ENCODE measurements around the gene TCF19. TPM values are rescaled to one million over a fixed set of nuclear protein-coding genes. Genes with fewer than 3 reads are reported as not detected.

TCF19 gene
- polyA plus RNA-seq, 12 donors: 8.7 to 16.3 (median 11.0) TPM; not detected in 1

DNA sequence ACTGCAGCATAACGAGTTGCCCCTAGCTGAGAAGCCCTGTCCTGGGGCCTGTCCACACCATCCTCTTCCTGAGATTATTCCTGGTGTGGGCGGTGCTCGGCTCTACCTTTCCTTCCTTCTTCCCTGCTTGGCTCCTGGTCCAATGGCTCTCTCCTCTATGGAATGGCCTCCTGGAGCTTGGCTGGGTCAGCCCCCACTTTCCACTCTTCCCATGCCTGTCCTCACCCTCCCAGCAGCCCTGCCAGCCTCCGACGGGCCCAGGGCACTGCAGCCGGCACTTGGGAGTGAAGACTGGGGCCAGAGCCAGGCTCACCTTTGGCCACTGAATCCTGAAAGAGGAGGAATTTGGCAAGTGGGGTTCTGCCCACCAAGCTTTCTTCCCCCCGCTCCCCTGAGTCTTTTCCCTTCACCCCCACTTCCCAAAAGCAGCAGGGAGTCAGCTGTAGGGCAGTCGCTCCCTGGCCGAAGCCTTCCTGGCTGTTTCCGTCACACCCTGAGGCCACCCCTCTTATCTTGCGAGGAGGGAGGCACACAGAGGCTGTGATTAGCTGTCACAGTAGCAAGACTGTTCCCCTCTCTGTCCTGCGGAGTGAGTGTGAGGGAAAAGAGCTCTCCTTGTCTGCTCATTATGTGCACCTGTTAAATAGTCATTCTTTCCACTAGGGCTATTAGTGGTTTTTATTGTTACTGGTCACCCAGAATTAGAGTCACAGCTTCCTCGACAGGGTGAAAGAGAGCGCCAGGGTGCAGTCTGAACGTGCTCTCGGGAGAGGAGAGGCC, 31.8 kb upstream of the TCF19 start:
- DNase-seq: no peak

GRCh38 chr6:31128093-31128676, 30.2 kb upstream of the TCF19 start:
- DNase-seq: no peak

GRCh38 chr6:31129130-31129529, 29.3 kb upstream of the TCF19 start:
- no peak for DNase-seq

DNA sequence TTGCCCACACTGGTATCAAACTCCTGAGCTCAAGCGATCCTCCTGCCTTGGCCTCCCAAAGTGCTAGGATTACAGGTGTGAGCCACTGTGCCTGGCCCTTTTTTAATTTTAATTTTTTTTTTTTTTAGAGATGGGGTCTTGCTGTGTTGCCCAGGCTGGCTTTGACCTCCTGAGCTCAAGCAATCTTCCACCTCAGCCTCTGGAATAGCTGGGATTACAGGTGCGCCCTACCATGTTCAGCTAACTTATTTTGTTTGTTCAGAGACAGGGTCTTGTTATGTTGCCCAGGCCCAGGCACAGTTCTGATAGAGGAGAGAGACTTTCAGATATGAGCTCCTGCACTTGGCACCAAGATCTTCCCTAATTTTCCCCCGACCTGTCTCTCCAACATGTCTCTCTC, 27.6 kb upstream of the TCF19 start:
- DNase-seq: no peak

DNA sequence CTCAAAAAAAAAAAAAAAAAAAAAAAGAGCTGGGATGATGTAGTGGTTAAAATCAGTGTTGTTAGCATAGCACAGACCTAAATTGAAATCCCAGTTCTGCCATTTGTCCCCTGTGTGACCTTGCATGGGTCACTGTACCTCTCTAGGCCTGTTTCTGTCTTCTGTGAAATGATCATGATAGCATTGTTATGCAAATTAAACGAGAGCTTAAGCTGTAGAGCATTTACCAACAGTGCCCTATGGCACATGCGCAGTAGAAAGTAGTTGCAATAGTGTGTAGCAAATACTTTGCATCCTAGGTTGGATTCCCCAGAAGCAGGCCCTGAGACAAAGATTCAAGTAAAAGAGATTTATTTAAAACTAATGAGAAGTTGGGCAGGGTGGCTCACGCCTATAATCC, 26.8 kb upstream of the TCF19 start:
- no peak for DNase-seq

GRCh38 chr6:31132806-31133205, 25.6 kb upstream of the TCF19 start:
- DNase-seq: no peak

GRCh38 chr6:31135710-31136109, 22.7 kb upstream of the TCF19 start:
- no peak for DNase-seq

DNA sequence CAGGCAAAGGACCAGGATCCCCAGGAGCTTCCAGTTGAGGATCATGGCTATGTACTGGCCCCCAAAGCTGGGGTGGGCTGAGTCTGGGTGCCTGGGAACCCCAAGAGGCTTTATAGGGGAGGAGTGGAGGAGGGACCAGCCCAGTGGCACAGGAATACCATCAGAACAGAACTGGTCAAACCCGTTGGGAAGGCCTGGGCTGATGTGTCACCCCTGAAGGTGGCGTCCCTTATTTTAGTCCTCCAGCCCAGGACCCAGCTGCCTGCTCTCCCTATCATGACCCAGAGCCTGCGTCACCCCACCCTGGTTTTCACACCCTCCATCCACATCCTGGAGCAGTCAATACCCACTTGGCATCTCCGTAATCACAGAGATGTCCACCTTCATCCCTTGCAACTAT, 19.4 kb upstream of the TCF19 start, which contains the start of gene PSORS1C2:
Gene PSORS1C2, minus strand, starts transcription at position 85 of the 400 bp plus-strand sequence. Its CDS starts 40 bp downstream, at position 45.
- no peak for DNase-seq

DNA sequence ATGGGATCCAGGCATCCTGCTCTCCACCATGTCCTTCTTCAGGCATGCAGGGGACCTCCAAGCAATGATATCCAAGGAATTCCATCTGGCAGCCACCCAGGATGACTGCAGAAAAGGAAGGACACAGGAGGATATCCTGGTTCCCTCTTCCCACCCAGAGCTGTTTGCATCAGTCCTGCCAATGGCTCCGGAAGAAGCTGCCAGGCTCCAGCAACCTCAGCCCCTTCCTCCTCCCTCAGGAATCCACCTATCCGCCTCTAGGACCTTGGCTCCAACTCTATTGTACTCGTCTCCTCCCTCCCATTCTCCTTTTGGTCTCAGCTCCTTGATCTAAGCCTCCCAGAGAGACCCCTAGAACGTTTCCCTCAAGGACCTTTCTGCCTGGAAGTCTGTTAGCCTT, 18.8 kb upstream of the TCF19 start:
- DNase-seq: no peak

DNA sequence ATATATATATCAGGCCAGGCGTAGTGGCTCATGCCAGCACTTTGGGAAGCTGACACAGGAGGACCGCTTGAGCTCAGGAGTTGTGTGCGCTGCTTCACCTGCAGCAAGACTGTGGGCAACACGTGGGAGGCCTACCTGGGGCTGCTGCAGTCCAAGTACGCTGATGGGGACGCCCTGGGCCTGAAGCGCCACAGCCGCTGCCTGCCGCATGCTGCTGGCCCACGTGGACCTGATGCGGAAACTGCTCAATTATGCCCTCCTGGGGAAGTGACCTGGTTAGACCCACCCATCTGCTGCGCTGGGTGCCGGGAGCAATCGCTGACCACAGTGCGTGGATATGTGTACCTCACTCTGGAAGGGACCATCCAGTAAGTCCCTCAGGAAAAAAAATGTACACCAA, 17.7 kb upstream of the TCF19 start:
- no peak for DNase-seq

DNA sequence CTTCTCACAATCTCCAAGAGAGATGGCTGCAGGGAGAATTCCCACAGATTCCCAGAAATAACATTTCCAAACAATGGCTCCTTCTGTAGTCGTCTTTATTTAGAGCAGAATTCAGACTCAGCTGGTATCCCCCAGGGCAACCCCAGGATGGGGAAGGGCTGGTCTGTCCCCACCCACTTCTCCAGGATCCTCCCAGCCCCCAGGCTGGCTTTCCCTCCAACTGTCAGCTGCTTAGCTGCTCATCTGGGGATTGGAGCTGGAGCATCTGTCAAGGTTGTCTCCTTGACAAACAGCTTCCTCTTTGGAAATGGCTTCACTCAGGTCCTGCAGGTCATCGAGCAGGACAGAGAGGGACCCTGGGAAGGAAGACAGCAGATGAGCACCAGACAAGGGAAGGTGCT, 16.0 kb upstream of the TCF19 start:
- DNase-seq: peak; percentile 29

DNA sequence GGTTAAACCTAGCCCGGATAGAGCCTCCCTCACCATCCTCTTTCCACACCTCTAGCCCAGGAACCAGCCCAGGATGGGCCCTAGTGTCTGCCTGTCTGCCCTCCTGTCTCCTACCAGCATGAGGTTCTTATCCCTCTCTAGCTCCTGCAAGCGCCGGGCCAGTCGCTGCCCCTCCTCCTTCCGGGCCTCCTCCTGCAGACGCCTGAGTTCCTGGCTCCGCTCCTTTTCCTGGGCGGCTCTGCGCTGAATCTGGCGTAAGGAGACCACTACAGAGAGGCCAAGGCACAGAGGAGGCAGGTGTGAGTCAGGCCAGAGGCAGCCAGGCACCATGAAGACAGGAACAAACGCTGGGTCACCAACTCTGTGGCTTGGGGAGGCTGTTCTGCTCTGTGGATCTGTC, 15.2 kb upstream of the TCF19 start:
- peak; percentile 65 for DNase-seq

- no peak for DNase-seq
Observed at GRCh38 chr6:31144296-31144969, 14.0 kb upstream of the TCF19 start.

- DNase-seq: no peak
Observed at GRCh38 chr6:31144970-31145340, 13.4 kb upstream of the TCF19 start.

DNA sequence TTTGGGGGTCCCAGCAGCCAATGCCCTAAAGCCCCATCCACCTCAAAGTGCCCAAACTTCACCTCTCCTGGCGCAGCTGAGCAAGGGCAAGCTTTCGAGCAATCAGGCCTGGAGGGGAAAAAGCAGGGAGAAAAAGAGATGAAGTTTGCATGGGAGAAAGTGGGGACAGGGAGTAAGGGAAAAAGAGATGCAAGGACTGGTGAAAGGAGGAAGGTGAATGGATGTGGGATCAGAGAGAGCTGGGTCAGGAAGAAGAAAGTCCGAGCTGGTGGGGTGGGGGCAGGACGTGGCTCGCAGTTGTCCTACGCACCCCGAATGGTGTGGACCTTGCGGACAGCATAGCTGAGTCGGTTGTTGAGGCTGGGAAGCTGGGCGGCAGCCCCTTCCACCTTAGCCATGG, 13.0 kb upstream of the TCF19 start:
- DNase-seq: no peak

DNA sequence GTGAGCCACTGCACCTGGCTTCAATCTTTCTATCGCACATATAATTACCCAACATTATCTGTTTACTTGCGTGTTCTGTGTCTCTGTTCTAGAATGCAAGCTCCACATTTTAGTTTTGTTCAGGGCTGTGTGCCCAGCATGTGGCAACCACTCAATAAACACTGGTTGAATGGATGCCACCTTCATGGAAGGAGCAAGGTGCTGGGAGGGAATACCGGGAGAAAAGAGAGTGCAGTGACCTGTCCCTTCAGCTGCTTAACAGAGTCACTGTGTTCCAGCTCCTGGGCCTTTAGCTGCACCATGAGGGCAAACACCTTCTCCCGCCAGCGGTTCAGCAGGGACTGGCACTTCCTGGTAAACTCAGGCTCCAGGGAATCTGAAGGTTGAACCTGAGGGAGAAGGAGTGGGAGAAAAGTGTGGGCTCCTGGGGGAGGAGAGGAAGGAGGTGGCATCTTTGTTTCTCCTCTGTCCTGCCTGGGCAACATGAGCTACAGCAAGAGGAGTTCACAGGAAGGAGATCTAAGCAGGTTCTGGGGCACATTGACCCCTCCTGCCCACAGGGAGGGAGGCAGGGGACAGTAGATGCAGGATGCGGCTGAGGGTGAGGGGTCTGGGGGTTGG, 8.5 kb upstream of the TCF19 start:
- DNase-seq: no peak

DNA sequence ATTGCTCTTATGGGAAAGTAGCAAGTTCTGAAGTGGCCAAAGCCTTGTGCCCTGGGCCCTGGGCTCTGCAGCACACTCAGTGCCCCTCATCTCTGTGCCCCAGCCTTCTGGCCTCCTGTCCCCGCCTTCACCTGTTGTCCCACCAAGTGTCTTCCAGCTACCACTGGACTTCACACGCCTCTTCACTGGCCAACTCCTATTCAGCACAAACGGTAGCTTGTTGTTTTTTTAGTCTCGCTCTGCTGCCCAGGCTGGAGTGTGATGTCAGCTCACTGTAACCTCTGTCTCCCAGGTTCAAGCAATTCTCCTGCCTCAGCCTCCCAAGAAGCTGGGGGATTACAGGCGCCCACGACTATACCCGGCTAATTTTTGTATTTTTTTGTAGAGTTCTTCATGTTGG, 5.6 kb upstream of the TCF19 start:
- no peak for DNase-seq

DNA sequence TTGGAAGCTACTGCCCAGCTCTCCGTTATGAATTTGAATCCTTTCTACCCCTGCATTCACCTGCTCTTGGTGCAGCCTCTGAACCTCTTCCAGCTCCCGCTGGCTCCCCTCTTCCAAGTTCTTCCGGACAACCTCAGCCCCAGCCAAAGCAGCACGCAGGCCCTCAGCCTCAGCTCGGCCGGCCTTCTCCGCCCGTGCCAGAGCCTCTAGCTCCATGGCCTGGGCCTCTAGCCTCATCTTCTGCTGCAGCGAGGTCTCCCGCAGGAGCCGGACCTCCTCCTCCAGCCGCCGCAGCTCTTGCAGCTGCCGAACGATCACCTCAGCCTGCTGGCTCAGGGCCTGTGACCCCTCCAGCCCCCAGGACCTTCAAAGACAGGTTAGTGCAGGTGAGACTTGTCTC, 4.0 kb upstream of the TCF19 start:
- no peak for DNase-seq

DNA sequence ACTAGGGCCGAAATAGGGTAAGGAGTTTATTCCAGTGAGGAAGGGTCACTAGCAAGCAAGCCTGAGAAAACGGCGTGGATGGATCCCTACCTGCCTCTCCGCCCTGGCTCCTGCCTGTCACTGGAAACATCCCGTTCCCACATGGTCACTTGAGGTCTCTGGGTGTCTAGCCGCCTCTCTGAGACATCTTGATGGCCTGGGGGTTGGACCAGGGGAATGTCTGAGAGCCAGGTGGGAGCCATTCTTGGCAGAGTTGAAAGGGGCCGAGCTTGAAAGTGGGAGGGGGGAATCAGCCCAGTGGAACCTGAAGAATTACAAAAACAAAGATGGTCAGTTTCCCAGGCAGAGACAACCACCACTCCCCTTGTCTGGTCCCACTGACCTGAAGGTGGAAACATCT, 1.7 kb upstream of the TCF19 start:
- no peak for DNase-seq

GRCh38 chr6:31157513-31158139, 763 bp upstream of the TCF19 start, which contains the start of gene CCHCR1:
TSS of gene CCHCR1 (minus strand) at chr6:31157802. CDS start at chr6:31157600, 202 bp downstream.
- DNase-seq: no peak

DNA sequence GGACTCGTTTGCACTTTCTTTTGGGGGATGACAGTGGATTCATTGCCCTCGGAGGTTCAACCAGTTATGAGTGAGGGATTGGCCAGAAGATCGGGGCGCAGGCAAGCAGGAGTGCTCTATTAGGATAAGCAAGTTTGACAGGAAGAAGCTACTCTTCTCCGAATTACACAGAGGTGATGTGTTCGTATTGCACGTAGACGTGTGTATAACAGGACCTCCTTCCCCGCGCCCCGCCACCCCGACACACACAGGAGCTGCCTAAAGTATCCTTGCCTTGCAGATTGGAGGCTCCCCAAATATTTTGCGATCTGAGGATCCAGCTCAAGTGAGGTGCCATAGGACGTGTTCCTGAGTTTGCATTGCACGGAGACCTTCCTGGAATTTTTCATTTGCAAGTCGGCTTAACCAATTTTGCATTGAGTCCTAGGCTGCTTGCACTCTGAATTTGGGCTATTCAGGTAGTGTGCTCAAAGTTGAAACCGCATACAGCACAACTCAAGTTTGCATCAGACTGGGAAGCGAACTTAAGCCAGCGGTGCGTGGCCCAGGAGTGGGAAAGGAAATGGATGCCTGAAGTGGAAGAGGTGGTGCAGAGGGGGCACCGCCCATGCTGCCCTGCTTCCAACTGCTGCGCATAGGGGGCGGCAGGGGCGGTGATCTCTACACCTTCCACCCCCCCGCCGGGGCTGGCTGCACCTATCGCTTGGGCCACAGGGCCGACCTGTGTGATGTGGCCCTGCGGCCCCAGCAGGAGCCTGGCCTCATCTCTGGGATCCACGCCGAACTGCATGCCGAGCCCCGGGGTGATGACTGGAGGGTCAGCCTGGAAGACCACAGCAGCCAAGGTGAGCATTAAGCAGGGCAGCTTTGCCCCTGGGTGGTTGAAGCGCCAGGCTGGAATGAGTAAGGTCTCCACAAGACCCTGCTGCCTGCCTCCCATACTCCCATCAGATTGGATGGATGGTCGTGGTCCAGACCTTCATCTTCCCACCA, 770 bp downstream of the TCF19 start:
- DNase-seq: no peak
